CD4-positive, alpha-beta T cell (primary cell): ENCODE data around the gene CASKIN2. TPM values are rescaled to one million over a fixed set of nuclear protein-coding genes. Genes with fewer than 3 reads are reported as not detected.

Experiments used
- ATAC-seq: fragments of 200-7000 bp; cut with Tn5 transposase; one replicate; pipeline ENCODE4 v1.10.0; 2022; ENCODE audit warnings: mild to moderate bottlenecking; ENCODE audit not compliant: poor library complexity
- CTCF ChIA-PET: fragments of 350-600 bp; sonication (Branson Sonifier 250); formaldehyde crosslinking; loops from one replicate; lab custom pipeline; 2021; ENCODE audit warnings: antibody characterized with exemption, inconsistent platforms; lab: Charles Lee
- POLR2A ChIA-PET: fragments of 350-600 bp; sonication (Branson Sonifier 250); formaldehyde crosslinking; loops from one replicate; lab custom pipeline; 2021; ENCODE audit warnings: antibody characterized with exemption, inconsistent platforms; lab: Charles Lee
- DNase-seq, 14 experiments: peaks; one replicate each; pipeline ENCODE4 v3.0.0-alpha.2; 2013 to 2020; ENCODE audit warnings: mixed read lengths in 2 of 14
- H3K27ac ChIP-seq, 2 donors: one replicate each; pipeline versions ENCODE4 v1.5.1 to v1.7.0; 2013; ENCODE audit warnings: low read length in 2 of 2, low read depth in 1 of 2, mild to moderate bottlenecking in 1 of 2
- H3K27me3 ChIP-seq, 2 experiments: 1 replicate in 1 of 2; 2 replicates in 1 of 2; pipeline versions ENCODE4 v1.6.1 to v1.7.0; 2013; ENCODE audit warnings: low read length in 2 of 2, control low read depth in 1 of 2, mild to moderate bottlenecking in 1 of 2, moderate library complexity in 1 of 2; ENCODE audit not compliant: insufficient read depth in 2 of 2, control insufficient read depth in 1 of 2
- H3K36me3 ChIP-seq: one replicate; pipeline ENCODE4 v1.6.1; 2013; ENCODE audit warnings: low read length, control low read depth; ENCODE audit not compliant: insufficient read depth
- H3K4me1 ChIP-seq: one replicate; pipeline ENCODE4 v1.6.1; 2013; ENCODE audit warnings: low read length, control low read depth; ENCODE audit not compliant: insufficient read depth
- H3K4me3 ChIP-seq: one replicate; pipeline ENCODE4 v1.5.1; 2013; ENCODE audit warnings: mild to moderate bottlenecking, low read length, moderate library complexity
- H3K9me3 ChIP-seq, 2 experiments: 1 replicate in 1 of 2; 2 replicates in 1 of 2; pipeline versions ENCODE4 v1.6.1 to v1.7.0; 2013; ENCODE audit warnings: low read length in 2 of 2, mild to moderate bottlenecking in 2 of 2, control low read depth in 1 of 2, moderate library complexity in 1 of 2; ENCODE audit not compliant: control insufficient read depth in 1 of 2, insufficient read depth in 1 of 2
- H3K27ac Mint-ChIP-seq: one replicate; pipeline ENCODE4 v1.8.0; 2020; ENCODE audit warnings: mixed read lengths
- H3K27me3 Mint-ChIP-seq: one replicate; pipeline ENCODE4 v1.8.0; 2021; ENCODE audit warnings: mixed read lengths
- H3K36me3 Mint-ChIP-seq: one replicate; pipeline ENCODE4 v1.8.0; 2021; ENCODE audit warnings: low read depth, mixed read lengths
- H3K4me1 Mint-ChIP-seq: one replicate; pipeline ENCODE4 v1.8.0; 2021; ENCODE audit warnings: low read depth, mixed read lengths
- H3K4me3 Mint-ChIP-seq: one replicate; pipeline ENCODE4 v1.8.0; 2020; ENCODE audit warnings: mild to moderate bottlenecking, mixed read lengths
- H3K9me3 Mint-ChIP-seq: one replicate; pipeline ENCODE4 v1.8.0; 2020; ENCODE audit warnings: mixed read lengths
- CTCF ChIP-seq: fragments of 200-600 bp; IDR thresholded peaks from one replicate; pipeline ENCODE4 v1.8.0; 2022; ENCODE audit warnings: antibody characterized with exemption, mild to moderate bottlenecking
- intact Hi-C, 2 experiments: fragments of 100-400 bp; cut with DNase I in 1 of 2; cut with micrococcal nuclease in 1 of 2; formaldehyde crosslinking; loops; one replicate each; pipeline versions ENCODE4 v1.15.1 to v1.9.0; 2023 to 2025; cut with DNase I, micrococcal nuclease
- total RNA-seq, 174 experiments: library from RNA in 2 of 174; stranded (reverse) in 2 of 174; gene quantifications; one replicate each; pipeline ENCODE4 v1.2.3 and lab custom pipeline; 2021 to 2026

CASKIN2 gene
- total RNA-seq, 2 experiments from 2014 or later = 0.17 to 0.25 TPM

- no peak overlapping the region for H3K4me3 Mint-ChIP-seq
- ATAC-seq (no peak), DNase-seq (no peak)
- Histone ChIP-seq H3K27me3 (no peaks in the 10 kb centered on the region), H3K4me1 (no peaks in the 10 kb centered on the region), H3K36me3 (peaks cover 30% of the 10 kb centered on the region), H3K27ac (no peak overlapping the region), H3K9me3 (no peaks in the 10 kb centered on the region), H3K4me3 (no peak overlapping the region)
- H3K27me3 Mint-ChIP-seq = no peaks in the 10 kb centered on the region
- H3K36me3 Mint-ChIP-seq = peaks cover 11% of the 10 kb centered on the region
- CTCF ChIA-PET = no interaction called here
- no peaks in the 10 kb centered on the region for H3K4me1 Mint-ChIP-seq
- no peaks in the 10 kb centered on the region for H3K9me3 Mint-ChIP-seq
- intact Hi-C loops = no loop called here
- no peak for TF ChIP-seq CTCF
- H3K27ac Mint-ChIP-seq = no peak overlapping the region
- POLR2A ChIA-PET = no interaction called here
Measured at GRCh38 chr17:75559958-75560533, 44.7 kb upstream of the CASKIN2 start.

GRCh38 chr17:75558666-75559530 is 43.6 kb upstream of the CASKIN2 start:
- Histone ChIP-seq H3K4me1 (no peaks in the 10 kb centered on the region), H3K27ac (no peak overlapping the region), H3K4me3 (no peak overlapping the region), H3K36me3 (peaks cover 26% of the 10 kb centered on the region), H3K9me3 (no peaks in the 10 kb centered on the region), H3K27me3 (no peaks in the 10 kb centered on the region)
- Mint-ChIP-seq H3K27ac (no peak overlapping the region), H3K4me1 (no peaks in the 10 kb centered on the region), H3K9me3 (no peaks in the 10 kb centered on the region), H3K4me3 (no peak overlapping the region), H3K36me3 (peaks cover 11% of the 10 kb centered on the region), H3K27me3 (no peaks in the 10 kb centered on the region)
- DNase-seq (no peak), ATAC-seq (no peak)
- ChIA-PET POLR2A (no interaction called here), CTCF (no interaction called here)
- intact Hi-C loops = no loop called here
- TF ChIP-seq CTCF = no peak

- Mint-ChIP-seq H3K36me3 (peaks cover 11% of the 10 kb centered on the region), H3K4me1 (no peaks in the 10 kb centered on the region), H3K27ac (no peak overlapping the region), H3K4me3 (no peak overlapping the region), H3K27me3 (no peaks in the 10 kb centered on the region), H3K9me3 (no peaks in the 10 kb centered on the region)
- intact Hi-C loops = no loop called here
- ChIA-PET CTCF (no interaction called here), POLR2A (no interaction called here)
- Histone ChIP-seq H3K27ac (no peak overlapping the region), H3K4me3 (no peak overlapping the region), H3K9me3 (no peaks in the 10 kb centered on the region), H3K4me1 (no peaks in the 10 kb centered on the region), H3K36me3 (peaks cover 18% of the 10 kb centered on the region), H3K27me3 (no peaks in the 10 kb centered on the region)
- ATAC-seq = no peak
- DNase-seq = no peak
- TF ChIP-seq CTCF = no peak
Measured at GRCh38 chr17:75557852-75558665, 42.7 kb upstream of the CASKIN2 start.
